Type B pancreatic cell (in vitro differentiated cells): ENCODE data around the gene TMEM60. TPM values are rescaled to one million over a fixed set of nuclear protein-coding genes. Genes with fewer than 3 reads are reported as not detected.

Source experiments
- DNase-seq: peaks from one replicate; pipeline ENCODE4 v3.0.0; 2021; ENCODE audit warnings: mixed read lengths; ENCODE audit not compliant: unreplicated experiment; ENCODE audit errors: extremely low spot score
- H3K27ac Mint-ChIP-seq: 2 replicates; pipeline ENCODE4 v1.8.0; 2021; ENCODE audit warnings: mild to moderate bottlenecking, mixed read lengths
- H3K27me3 Mint-ChIP-seq: 2 replicates; pipeline ENCODE4 v1.8.0; 2021; ENCODE audit warnings: mixed read lengths
- H3K36me3 Mint-ChIP-seq: 2 replicates; pipeline ENCODE4 v1.8.0; 2021; ENCODE audit warnings: mixed read lengths
- H3K4me1 Mint-ChIP-seq: one replicate; pipeline ENCODE4 v1.8.0; 2021; ENCODE audit warnings: mixed read lengths; ENCODE audit not compliant: unreplicated experiment
- H3K4me3 Mint-ChIP-seq: 2 replicates; pipeline ENCODE4 v1.8.0; 2021; ENCODE audit warnings: mild to moderate bottlenecking, mixed read lengths
- H3K9me3 Mint-ChIP-seq: 2 replicates; pipeline ENCODE4 v1.8.0; 2021; ENCODE audit warnings: mixed read lengths
- total RNA-seq: library from RNA; stranded (reverse); gene quantifications from 2 replicates; pipeline ENCODE4 v1.2.1, GENCODE V29; 2021; ENCODE audit warnings: low replicate concordance
- TF ChIP-seq, protein P1 (sequence below): fragments of 200-600 bp; sonication (generic); conservative IDR thresholded peaks from 2 replicates; pipeline ENCODE4 v1.5.0; 2021; ENCODE audit warnings: antibody characterized with exemption, mild to moderate bottlenecking

TMEM60 gene
- total RNA-seq, 1 donor from 2014 or later = 16.1 TPM

DNA sequence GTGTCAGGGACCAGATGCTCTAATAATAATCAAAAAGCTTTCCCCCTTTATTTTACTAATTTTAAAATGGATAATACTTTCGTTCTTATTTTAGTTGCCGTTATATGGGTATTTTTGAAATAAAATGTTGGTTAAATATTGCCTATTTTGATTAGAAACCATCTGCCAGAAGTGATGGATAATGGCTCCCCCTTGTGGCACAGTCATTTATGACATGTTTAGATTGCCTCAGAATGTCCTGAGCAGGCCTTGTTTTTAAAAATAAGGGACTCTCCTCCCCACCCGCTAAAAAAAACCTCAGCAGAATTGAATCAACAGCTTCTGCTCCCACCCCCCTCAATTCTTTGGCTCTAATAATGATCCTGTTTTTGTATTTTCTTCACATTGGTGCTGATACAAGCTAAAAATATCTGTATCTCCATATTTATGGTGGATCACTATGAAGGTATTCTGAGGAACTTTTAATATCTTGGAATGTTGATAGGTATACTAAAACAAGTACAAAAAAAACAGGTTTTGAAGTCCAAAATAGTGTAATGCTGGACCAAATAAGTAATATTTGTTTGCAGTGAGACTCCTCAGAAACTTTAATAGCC lies 38.8 kb downstream of the TMEM60 start:
- Mint-ChIP-seq H3K4me3 (no peak overlapping the region), H3K27me3 (no peaks in the 10 kb centered on the region), H3K27ac (no peak overlapping the region), H3K9me3 (no peaks in the 10 kb centered on the region), H3K36me3 (peaks cover 1% of the 10 kb centered on the region), H3K4me1 (peaks cover 8% of the 10 kb centered on the region)
- DNase-seq = no peak
- TF ChIP-seq, protein P1, sequence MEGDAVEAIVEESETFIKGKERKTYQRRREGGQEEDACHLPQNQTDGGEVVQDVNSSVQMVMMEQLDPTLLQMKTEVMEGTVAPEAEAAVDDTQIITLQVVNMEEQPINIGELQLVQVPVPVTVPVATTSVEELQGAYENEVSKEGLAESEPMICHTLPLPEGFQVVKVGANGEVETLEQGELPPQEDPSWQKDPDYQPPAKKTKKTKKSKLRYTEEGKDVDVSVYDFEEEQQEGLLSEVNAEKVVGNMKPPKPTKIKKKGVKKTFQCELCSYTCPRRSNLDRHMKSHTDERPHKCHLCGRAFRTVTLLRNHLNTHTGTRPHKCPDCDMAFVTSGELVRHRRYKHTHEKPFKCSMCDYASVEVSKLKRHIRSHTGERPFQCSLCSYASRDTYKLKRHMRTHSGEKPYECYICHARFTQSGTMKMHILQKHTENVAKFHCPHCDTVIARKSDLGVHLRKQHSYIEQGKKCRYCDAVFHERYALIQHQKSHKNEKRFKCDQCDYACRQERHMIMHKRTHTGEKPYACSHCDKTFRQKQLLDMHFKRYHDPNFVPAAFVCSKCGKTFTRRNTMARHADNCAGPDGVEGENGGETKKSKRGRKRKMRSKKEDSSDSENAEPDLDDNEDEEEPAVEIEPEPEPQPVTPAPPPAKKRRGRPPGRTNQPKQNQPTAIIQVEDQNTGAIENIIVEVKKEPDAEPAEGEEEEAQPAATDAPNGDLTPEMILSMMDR = peak; percentile 94

DNA sequence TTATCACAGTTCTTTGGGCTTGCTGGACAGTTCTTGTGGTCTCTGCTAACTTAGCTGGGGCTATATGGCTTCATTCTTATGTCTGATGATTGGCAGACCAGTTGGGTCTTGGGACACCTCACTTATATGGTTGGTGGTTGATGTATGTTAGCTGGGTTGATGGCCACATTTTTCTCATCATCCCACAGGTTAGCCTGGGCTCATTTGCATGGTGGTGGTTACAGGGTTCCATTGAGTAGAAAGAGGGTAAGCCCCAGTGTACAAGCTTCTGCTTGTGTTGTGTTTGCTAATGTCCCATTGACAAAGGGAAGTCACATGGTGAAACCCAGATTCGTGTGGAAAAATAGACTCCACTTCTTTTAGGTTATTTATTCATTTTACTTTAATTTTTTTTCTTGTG lies 40.6 kb downstream of the TMEM60 start:
- H3K4me1 Mint-ChIP-seq = peaks cover 8% of the 10 kb centered on the region
- H3K4me3 Mint-ChIP-seq = no peak overlapping the region
- no peaks in the 10 kb centered on the region for H3K9me3 Mint-ChIP-seq
- DNase-seq = no peak
- TF ChIP-seq, protein P1 = no peak
- peaks cover 5% of the 10 kb centered on the region for H3K36me3 Mint-ChIP-seq
- no peaks in the 10 kb centered on the region for H3K27me3 Mint-ChIP-seq
- H3K27ac Mint-ChIP-seq = no peak overlapping the region

DNA sequence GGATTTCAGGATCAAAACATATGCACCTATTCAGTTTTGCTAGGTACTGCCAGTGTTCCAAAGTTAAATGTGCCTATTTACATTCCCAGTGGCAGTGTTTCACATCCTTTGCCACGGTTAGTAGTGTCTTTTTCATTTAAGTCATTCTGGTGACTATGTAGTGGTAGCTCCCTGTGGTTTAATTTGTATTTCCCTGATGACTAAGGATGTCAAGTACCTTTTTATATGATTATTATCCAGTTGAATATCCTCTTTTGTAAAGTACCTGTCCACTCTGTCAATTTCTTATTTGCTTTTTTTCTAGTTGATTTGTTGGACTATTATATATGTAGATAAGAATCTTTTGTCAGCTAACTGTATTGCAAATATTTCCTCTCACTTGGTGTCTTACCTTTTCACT lies 45.1 kb downstream of the TMEM60 start:
- Mint-ChIP-seq H3K27me3 (no peaks in the 10 kb centered on the region), H3K9me3 (no peaks in the 10 kb centered on the region), H3K27ac (no peak overlapping the region), H3K4me1 (peaks cover 3% of the 10 kb centered on the region), H3K4me3 (no peak overlapping the region), H3K36me3 (peaks cover 24% of the 10 kb centered on the region)
- TF ChIP-seq, protein P1 = no peak
- DNase-seq = no peak

DNA sequence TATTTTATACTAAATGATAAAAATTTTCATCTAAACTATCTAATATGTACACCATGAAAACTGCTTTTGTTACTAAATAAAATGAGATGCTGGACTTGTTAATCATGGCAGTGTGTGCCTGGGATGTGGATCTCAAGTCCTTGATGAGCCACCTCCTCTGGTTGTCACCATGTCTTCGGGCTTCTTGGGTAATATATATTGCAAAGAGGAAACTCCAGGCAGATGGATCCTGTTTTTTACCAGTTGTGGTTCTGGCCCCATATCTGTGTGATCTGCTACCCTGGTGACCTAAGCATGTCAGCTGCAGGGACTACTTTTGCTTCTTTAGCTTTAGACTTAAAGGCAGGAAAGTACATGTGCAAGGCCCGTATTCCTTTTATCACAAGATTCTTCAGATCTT lies 46.2 kb downstream of the TMEM60 start:
- Mint-ChIP-seq H3K9me3 (no peaks in the 10 kb centered on the region), H3K27ac (no peak overlapping the region), H3K36me3 (peaks cover 31% of the 10 kb centered on the region), H3K4me3 (no peak overlapping the region), H3K4me1 (peaks cover 3% of the 10 kb centered on the region), H3K27me3 (no peaks in the 10 kb centered on the region)
- no peak for DNase-seq
- TF ChIP-seq, protein P1 = no peak

DNA sequence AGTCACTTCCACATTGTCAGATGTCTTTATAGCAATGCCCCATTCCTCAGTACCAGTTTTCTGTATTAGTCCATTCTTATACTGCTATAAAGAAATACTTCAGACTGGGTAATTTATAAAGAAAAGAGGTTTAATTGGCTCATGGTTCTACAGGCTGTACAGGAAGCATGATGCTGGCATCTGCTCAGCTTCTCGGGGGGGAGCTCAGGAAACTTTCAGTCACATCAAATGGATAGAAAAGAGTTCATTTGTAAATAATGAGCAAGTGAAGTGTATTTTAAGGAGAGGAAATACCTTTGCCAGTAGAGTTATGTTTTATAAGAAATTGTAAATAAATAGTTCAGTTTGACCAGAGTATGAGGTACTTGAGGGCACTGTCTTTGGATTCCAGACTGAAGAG lies 50.5 kb downstream of the TMEM60 start:
- no peaks in the 10 kb centered on the region for H3K9me3 Mint-ChIP-seq
- no peak overlapping the region for H3K4me3 Mint-ChIP-seq
- peaks cover 3% of the 10 kb centered on the region for H3K4me1 Mint-ChIP-seq
- TF ChIP-seq, protein P1 = no peak
- H3K36me3 Mint-ChIP-seq = peaks cover 46% of the 10 kb centered on the region
- DNase-seq = no peak
- no peaks in the 10 kb centered on the region for H3K27me3 Mint-ChIP-seq
- H3K27ac Mint-ChIP-seq = no peak overlapping the region

DNA sequence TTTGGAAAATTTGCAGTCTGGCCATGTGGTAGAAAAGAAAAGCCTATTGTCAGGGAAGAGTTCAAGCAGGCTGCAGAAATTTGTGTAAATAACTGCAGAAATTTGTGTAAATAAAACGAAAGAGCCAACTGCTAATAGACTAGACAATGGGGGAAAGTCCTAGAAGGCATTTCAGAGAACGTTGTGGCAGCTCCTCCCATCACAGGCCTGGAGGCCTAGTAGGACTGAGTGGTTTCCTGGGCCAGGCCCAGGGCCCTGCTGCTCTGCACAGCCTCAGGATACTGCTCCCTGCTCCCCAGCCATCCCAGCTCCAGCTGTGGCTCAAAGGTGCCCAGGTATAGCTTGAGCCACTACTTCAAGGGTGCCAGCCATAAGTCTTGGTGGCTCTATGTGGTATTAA lies 51.1 kb downstream of the TMEM60 start:
- peaks cover 2% of the 10 kb centered on the region for H3K4me1 Mint-ChIP-seq
- peaks cover 45% of the 10 kb centered on the region for H3K36me3 Mint-ChIP-seq
- H3K4me3 Mint-ChIP-seq = no peak overlapping the region
- no peaks in the 10 kb centered on the region for H3K27me3 Mint-ChIP-seq
- no peak for DNase-seq
- H3K9me3 Mint-ChIP-seq = no peaks in the 10 kb centered on the region
- H3K27ac Mint-ChIP-seq = no peak overlapping the region
- TF ChIP-seq, protein P1 = no peak
